ENCODE data around the gene RAD1. TPM values are rescaled to one million over a fixed set of nuclear protein-coding genes. Genes with fewer than 3 reads are reported as not detected.

Gene RAD1
- total RNA-seq, 1 donor from 2014 or later, result 27.6 TPM

- DNase-seq (ENCODE audit: low read depth in 2 of 2), result no peak
Measured at GRCh38 chr5:34866989-34867471, 48.3 kb downstream of the RAD1 start.

GRCh38 chr5:34865091-34865490 is 50.2 kb downstream of the RAD1 start:
- DNase-seq (ENCODE audit: low read depth in 2 of 2), result no peak

GRCh38 chr5:34863946-34864345 is 51.4 kb downstream of the RAD1 start:
- DNase-seq (ENCODE audit: low read depth in 2 of 2), result peak; percentile 57 to 62

GRCh38 chr5:34859253-34859652 is 56.1 kb downstream of the RAD1 start:
- no peak for DNase-seq (ENCODE audit: low read depth in 2 of 2)

- DNase-seq (ENCODE audit: low read depth in 2 of 2), result no peak
Measured at GRCh38 chr5:34858790-34859189, 56.5 kb downstream of the RAD1 start.

GRCh38 chr5:34857894-34858293 is 57.4 kb downstream of the RAD1 start:
- DNase-seq (ENCODE audit: low read depth in 2 of 2), result no peak

GRCh38 chr5:34857161-34857560 is 58.1 kb downstream of the RAD1 start:
- DNase-seq (ENCODE audit: low read depth in 2 of 2), result no peak

Other genes with a start within 250 kb of the RAD1 start
- under 0.01 TPM in 1 of 2 replicates, not detected in the other for gene TTC23L, start 76.3 kb downstream of the RAD1 start, total RNA-seq
- gene BRIX1, start 207 bp upstream of the RAD1 start, total RNA-seq, result 17.0 and 21.8 TPM in 2 replicates
- gene DNAJC21, start 14.1 kb upstream of the RAD1 start, total RNA-seq, result 15.9 and 22.8 TPM in 2 replicates
- gene AGXT2, start 132.4 kb upstream of the RAD1 start, total RNA-seq, result not detected in 2 replicates